Motor neuron (in vitro differentiated cells): ENCODE measurements around the gene DLX5. TPM values are rescaled to one million over a fixed set of nuclear protein-coding genes. Genes with fewer than 3 reads are reported as not detected.

Experiments
- ATAC-seq, 8 experiments: fragments of 200-7000 bp; cut with Tn5 transposase; replicated peaks in 6 of 8; 2 replicates each; pipeline ENCODE4 v1.8.0; 2021; ENCODE audit warnings: mild to moderate bottlenecking in 8 of 8, moderate library complexity in 8 of 8
- H3K27ac ChIP-seq, 2 donors: fragments of 250-450 bp; sonication (Bioruptor Pico); 2 replicates each; pipeline ENCODE4 v1.9.0; 2021; ENCODE audit warnings: antibody characterized with exemption in 2 of 2, mild to moderate bottlenecking in 2 of 2, moderate library complexity in 1 of 2
- H3K4me1 ChIP-seq, 2 donors: fragments of 250-450 bp; sonication (Bioruptor Pico); replicated peaks in 1 of 2; 2 replicates each; pipeline ENCODE4 v1.6.1; 2021; ENCODE audit warnings: antibody characterized with exemption in 2 of 2, mild to moderate bottlenecking in 2 of 2, moderate library complexity in 1 of 2
- H3K4me3 ChIP-seq, 5 donors: fragments of 250-450 bp; sonication (Bioruptor Pico); 2 replicates each; pipeline ENCODE4 v1.9.0; 2021; ENCODE audit warnings: antibody characterized with exemption in 5 of 5, mild to moderate bottlenecking in 5 of 5, moderate library complexity in 4 of 5
- WGBS, 10 experiments: fragments of 450-650 bp; shearing (Covaris generic); methylation state at CpG; one replicate each; pipeline ENCODE4 v1.0.0; 2022; 5-methylcytosine and 5-hydroxymethylcytosine counted together
- in situ Hi-C, 9 experiments: fragments of 400-800 bp; cut with MboI; loops; one replicate each; pipeline ENCODE4 v1.15.0; 2021; ENCODE audit warnings: low sequenced_read_pairs in 9 of 9, low pct_unique_long_range_greater_than_20kb in 2 of 9; ENCODE audit not compliant: unreplicated experiment in 9 of 9
- total RNA-seq, 8 experiments: library from RNA; unstranded; fragments of 300-600 nt; gene quantifications; 2 replicates each; pipeline versions ENCODE4 v1.2.3 to v1.2.4, GENCODE V29; 2022

The DLX5 gene
- total RNA-seq, 8 experiments from 2014 or later = 0.56 to 10.8 (median 1.9) TPM; not detected in 3

DNA sequence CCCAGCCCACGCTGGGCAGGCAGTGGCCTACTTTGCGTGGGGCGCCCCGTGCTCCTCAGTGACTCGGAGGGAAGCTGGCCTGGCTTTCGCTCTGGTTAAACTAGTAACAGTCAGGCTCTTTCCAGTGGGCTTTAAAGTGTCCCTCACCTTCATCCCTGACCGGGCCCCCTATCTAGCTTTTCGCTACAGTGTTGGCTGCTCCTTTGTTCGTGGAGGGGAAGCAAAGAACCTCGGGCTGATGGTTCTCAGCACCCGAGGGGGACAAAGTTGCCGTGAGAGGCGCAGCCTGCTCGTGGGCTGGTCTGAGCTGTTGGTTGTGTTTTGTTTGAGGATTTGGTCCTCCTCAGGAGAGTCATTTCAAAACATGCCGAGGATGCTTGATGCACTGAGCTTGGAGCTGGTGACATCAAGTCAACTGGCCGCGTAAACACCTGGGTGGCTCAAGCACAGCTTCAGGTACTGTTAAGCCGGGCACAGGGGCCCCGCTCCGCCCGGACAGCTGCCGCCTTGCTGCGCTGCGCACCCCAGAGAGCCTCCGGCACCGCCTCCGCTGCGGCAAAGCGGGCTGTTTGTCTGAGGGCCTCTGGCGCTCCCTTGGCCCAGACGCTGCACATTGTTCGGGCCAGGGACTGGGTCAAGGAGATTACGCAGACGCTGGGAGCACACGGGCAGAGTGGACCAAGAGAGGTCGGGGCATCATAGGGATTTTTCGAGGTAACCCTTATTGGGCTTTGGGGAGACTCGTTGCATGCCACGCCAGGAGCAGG, 17.6 kb downstream of the DLX5 start:
- WGBS, 10 experiments = 0 to 10% (median 3%) methylated on average over 2 to 21 of the region's 39 CpGs; no CpG with 5 or more reads in 2 of the 10 experiments
- ATAC-seq = no peak
- peak overlapping the region; percentile 35 to 49 (median 37) for H3K4me3 ChIP-seq
- H3K4me1 ChIP-seq = no peaks in the 10 kb centered on the region
- H3K27ac ChIP-seq = no peak overlapping the region
- in situ Hi-C loops = loop anchor here in 1 of 9 experiments (25.0 kb wide), 1 partner anchor 595 kb away; no protein-coding TSS in a partner anchor

DNA sequence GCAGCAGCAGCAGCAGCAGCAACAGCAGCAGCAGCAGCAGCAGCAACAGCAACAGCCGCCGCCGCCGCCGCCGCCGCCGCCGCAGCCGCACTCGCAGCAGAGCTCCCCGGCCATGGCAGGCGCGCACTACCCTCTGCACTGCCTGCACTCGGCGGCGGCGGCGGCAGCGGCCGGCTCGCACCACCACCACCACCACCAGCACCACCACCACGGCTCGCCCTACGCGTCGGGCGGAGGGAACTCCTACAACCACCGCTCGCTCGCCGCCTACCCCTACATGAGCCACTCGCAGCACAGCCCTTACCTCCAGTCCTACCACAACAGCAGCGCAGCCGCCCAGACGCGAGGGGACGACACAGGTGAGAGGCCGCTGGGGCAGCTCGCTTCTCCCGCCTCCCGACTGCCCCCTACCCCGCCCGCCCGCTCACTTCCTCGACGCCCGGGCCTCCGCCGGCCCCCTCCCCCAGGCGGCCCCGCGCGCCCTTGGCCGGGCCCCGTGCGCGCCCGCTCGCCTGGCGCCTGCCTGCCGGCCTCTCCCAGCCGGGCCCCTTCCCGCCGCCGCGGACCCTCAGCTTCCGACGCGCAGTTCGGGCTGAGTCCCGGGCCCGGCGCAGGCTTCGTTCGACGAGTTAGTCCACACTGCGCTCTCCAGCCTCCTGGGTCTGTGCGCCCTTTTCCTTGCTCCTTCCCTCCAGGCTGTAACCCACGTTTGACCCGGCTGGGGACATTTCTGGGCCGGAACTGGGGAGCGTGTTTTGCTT, 18.4 kb downstream of the DLX5 start:
- no peak overlapping the region for H3K27ac ChIP-seq
- H3K4me1 ChIP-seq = no peaks in the 10 kb centered on the region
- peak; percentile 66 to 92 (median 90) for ATAC-seq
- 0 to 2% (median 1%) methylated on average over 7 to 11 of the region's 83 CpGs; no CpG with 5 or more reads in 7 of the 10 experiments for WGBS, 10 experiments
- in situ Hi-C loops = loop anchor here in 1 of 9 experiments (25.0 kb wide), 1 partner anchor 594 kb away; no protein-coding TSS in a partner anchor
- peak overlapping the region; percentile 35 to 49 (median 37) for H3K4me3 ChIP-seq

DNA sequence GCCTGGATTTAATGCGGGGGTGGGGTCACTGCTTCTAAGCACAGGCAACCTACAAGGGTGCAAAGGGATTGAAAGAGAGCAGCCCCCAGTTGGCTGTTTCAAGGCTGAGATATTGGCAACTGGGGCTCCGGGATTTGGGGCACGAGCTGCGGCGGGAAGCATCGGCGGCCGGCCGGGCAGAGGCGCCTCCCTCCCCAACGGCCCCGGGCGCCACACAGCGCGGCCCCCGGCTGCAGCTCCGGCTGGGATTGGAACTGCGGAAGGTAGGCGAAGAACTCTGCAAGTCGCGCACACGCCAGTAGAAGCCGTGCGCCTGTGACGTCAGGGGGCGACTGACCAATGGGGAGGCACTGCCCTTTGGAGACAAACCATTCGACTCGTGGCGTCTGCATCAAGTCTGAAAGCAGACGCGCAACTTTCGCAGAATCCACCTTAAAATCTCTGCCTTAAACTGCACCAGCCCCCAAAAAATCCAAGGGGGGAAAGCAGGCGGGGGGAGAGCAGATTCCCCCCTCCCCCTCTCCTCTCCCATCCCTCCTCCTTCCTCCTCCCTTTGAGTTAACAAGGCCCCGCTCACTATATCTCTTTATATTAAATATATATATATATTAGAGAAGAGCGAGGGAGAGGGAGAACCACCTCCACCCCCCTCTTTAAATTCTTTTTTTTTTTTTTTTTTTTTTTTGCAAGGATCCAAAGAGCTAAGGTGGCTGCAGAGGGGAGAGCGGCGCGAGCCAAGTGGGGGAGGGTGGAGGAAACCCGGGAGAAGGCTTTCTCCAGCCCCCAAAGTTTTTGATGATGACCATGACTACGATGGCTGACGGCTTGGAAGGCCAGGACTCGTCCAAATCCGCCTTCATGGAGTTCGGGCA, 19.2 kb downstream of the DLX5 start, which contains the start of gene DLX6:
DLX6 (plus strand) TSS at position 371 of the 872 bp plus-strand sequence; CDS start at position 796, 425 bp downstream.
- Histone ChIP-seq H3K27ac (no peak within 1 kb of the TSS), H3K4me1 (no peaks in the 10 kb centered on the region), H3K4me3 (peak within 1 kb of the TSS; percentile 35 to 49 (median 37))
- in situ Hi-C loops = loop anchor here in 1 of 9 experiments (25.0 kb wide), 1 partner anchor 593 kb away; no protein-coding TSS in a partner anchor
- WGBS, 10 experiments = 0 to 20% (median 0%) methylated on average over 1 to 22 of the region's 44 CpGs; no CpG with 5 or more reads in 4 of the 10 experiments
- ATAC-seq = peak in 7 of 8 experiments; percentile 63 to 85 (median 73)

DNA sequence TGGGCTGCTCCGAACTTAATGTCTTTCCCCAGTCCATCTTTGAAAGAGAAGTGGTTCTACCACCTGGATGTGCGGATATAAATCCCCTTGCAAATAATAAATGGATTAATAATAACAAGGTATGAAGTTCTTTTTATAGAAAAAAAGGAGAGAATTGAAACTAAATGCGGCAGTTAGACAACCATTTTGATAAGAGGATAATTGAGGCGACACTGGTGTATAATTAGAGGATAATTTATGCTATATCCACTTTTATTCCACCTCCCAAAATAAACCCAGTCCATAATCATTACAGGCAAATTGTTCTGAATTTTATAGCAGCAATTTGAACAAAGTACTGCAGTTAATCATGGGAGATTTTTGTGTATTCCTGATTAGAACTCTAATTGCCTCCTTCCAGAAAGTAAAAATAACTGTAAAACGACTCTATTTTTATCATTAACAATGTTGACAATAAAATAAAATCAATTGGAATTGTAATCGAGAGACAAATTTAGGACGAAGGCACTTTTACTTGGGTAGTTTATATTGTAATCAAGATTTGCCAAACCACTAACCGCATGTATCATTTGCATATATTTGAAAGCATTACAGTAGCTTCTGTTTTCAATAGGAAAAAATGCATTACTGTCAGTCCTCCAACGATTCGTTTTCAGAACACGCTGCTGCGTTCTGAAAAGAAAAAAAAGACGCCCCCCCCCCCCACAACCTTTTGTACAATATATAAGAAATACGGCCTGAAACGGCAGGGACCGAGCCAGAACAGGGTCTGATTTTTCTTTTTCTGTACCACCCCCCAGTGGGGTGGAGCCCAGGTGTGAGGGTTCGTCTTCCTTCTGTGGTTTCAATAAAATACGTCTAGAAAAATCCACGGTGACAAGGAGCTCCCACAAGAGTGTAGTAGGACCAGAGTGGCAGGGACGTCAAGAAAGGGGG, 20.1 kb downstream of the DLX5 start:
- 4 to 21% (median 6%) methylated on average over 5 to 18 of the region's 20 CpGs for WGBS, 10 experiments
- ATAC-seq = no peak
- Histone ChIP-seq H3K4me1 (no peaks in the 10 kb centered on the region), H3K27ac (no peak overlapping the region), H3K4me3 (peak overlapping the region in 3 of 5 donors; percentile 35 to 49 (median 42))
- in situ Hi-C loops = loop anchor here in 1 of 9 experiments (25.0 kb wide), 1 partner anchor 592 kb away; no protein-coding TSS in a partner anchor

DNA sequence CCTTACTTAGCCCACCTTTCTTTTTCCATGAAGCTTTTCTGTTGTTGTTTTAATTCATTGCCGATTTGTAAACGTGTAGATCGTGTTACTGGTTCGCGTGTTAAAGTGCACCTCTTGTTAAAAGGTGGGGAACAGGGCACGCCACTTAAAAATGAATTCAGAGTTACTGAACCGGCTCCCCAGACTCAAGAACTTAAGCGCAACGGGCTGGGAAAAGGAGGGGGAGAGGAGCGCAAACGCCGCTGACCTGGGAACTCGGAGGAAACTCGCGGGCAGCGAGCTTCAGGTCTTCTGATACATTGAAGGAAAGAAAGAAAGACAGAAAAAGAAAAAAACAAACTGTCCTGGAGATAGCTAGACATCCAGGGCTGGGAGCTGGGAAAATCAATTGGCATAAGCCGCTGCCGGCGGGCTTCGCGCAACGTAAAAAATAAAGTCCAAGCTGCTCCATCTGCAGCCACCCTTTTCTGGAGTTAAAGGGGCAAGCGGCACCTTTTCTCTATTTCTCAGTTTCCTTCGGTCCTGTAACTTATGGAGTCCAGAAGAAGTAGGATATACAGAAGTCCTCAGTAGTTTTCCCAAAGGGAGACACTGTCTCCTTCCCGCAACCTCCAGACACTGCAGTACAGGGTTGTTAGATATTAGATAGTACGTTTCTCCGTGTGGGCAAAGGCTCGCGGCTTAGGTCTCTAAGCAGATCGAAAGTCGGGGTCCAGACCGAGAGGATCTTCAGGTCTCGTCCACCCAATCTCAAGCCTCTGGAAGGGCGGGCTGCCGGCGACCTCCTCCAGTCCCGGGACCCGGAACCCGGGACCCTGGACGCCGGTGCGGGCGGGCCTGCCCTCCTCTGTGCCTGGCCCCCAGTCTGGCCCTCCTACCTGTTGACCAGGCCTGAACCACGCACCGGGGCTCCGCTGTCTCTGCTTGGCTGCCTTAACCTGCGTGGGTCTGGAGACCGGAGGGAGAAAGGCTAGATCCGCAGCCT, 21.1 kb downstream of the DLX5 start:
- no peak overlapping the region for H3K27ac ChIP-seq
- in situ Hi-C loops = loop anchor here in 1 of 9 experiments (25.0 kb wide), 1 partner anchor 591 kb away; no protein-coding TSS in a partner anchor
- H3K4me3 ChIP-seq = no peak overlapping the region
- H3K4me1 ChIP-seq = no peaks in the 10 kb centered on the region
- 0 to 46% (median 3%) methylated on average over 3 to 33 of the region's 49 CpGs; no CpG with 5 or more reads in 1 of the 10 experiments for WGBS, 10 experiments
- ATAC-seq = no peak

DNA sequence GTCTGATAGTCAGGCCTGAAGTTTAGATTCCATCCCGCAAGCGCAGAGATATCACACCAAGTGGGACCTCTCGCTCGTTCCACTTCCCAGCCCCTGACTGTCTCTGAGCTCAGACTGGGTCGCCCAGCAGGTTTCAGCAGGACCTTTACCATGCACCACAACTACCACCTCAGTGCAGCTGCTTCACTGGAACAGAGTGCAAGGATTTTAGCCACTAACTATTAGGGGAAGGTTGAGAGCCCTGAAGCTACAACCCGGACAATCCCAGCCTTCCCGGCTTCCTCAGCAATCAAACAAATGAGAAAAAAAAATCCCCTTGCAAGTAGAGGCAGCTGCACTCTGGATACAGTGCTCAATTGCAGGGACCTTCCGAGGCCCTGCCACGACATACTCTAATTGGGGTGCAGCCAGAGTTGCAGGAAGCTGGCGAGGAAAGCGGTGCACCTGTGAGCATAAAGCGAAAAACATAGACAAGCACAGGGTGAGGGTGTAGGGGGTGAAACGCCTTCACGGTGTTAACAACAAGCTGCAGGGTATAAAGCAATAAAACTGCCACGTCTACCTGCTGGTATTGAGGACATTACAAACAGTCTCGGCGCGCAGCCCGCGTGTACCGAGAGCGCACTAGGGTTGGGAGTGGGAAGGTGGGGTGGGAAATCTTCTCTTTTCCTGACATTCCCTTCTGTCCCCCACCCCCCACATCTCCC, 21.9 kb downstream of the DLX5 start:
- no peak for ATAC-seq
- in situ Hi-C loops = loop anchor here in 1 of 9 experiments (25.0 kb wide), 1 partner anchor 590 kb away; no protein-coding TSS in a partner anchor
- H3K4me1 ChIP-seq = no peaks in the 10 kb centered on the region
- H3K27ac ChIP-seq = no peak overlapping the region
- WGBS, 10 experiments = 2 to 69% (median 7%) methylated on average over 3 to 16 of the region's 22 CpGs; no CpG with 5 or more reads in 3 of the 10 experiments
- no peak overlapping the region for H3K4me3 ChIP-seq

DNA sequence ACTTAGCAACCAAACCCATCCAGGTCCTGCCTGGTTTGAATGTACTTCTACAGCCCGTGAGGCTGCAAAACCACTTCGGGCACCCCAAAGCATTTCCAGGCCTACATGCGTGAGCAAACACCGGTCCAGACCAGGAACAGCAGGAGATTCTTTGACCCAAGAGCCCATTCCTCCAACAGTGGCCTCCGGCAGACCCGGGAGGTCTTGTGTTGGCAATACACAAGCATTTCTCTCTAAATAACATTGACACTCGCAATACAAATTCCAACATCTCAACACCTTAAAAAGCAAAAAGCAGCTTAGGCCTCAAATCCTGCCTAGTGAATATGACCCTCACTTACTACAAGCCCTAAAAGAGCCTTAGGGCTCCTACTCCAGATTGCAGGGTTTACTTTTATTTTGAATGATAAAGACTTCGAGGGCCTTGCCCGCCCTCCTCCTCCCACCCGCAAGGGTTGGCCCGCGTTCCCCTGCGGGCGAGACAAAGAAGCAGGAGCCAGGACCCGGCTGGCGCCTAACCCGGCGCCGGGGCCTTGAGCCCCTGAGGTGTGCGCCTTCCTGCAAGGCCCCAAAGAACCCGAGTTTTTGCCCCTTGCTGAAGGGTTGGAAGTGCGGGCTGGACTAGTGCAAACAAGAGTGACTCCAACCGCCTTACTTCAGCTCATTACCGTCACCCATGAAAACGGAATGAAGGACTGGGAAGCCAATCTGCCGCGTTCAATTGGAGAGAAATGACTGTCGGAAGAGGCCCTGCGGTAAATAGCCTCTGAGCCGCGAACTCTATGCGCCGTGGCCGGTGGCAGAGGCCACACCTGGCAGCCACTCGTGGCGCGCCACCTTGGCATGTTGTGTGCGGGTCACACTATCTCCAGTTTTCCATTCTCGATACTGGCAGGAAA, 22.7 kb downstream of the DLX5 start:
- no peak for ATAC-seq
- WGBS, 10 experiments = 0 to 39% (median 17%) methylated on average over 1 to 18 of the region's 39 CpGs; no CpG with 5 or more reads in 1 of the 10 experiments
- H3K4me3 ChIP-seq = no peak overlapping the region
- in situ Hi-C loops = loop anchor here in 1 of 9 experiments (25.0 kb wide), 1 partner anchor 590 kb away; no protein-coding TSS in a partner anchor
- H3K4me1 ChIP-seq = no peaks in the 10 kb centered on the region
- H3K27ac ChIP-seq = no peak overlapping the region

DNA sequence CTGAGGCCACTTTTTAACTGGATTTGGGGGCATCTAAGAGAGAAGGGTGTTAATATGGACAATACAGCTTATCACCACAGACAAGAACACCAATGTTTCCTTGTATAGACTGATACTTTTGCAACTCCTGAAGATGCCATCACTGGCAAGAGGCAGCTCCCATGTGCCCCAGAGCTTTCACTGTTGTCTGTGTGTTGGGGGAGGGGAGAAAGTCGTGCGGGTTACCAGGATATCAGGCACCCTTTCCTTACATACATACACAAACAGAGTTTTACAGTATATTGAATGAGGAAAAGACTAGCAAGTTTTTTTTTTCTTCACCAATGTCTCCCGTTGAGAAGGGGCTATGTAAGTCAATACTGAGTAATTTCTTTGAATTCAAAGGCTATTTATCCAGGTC, 23.4 kb downstream of the DLX5 start:
- ATAC-seq = no peak
- in situ Hi-C loops = loop anchor here in 1 of 9 experiments (25.0 kb wide), 1 partner anchor 589 kb away; no protein-coding TSS in a partner anchor
- no peaks in the 10 kb centered on the region for H3K4me1 ChIP-seq
- H3K4me3 ChIP-seq = no peak overlapping the region
- H3K27ac ChIP-seq = no peak overlapping the region
- WGBS, 10 experiments = 0 to 67% (median 0%) methylated on average over 1 to 3 of the region's 3 CpGs; no CpG with 5 or more reads in 2 of the 10 experiments

DNA sequence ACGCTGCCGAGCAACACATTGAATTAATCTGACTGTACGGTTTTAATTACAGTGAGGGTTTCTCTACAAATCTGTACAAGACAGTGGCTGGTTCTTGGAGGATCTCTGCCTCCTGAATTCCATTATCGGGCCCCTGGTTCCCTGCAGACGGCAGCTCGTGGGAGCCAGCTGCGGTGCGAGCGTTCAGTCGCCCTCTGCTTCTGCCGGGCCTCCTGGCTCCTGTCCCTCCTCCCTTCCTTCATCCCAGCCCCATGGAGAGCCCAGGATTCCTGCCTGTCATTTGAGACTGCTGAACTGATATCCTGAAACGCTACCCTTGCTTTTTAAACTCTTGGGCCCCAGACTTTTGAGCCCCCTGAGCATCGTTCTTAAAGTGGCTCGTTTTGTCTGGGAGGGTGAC, 25.9 kb downstream of the DLX5 start:
- H3K27ac ChIP-seq = no peak overlapping the region
- ATAC-seq = peak in 1 of 8 experiments; percentile 27
- 0 to 18% (median 5%) methylated on average over 1 to 8 of the region's 14 CpGs; no CpG with 5 or more reads in 4 of the 10 experiments for WGBS, 10 experiments
- in situ Hi-C loops = no loop called here
- H3K4me1 ChIP-seq = no peaks in the 10 kb centered on the region
- no peak overlapping the region for H3K4me3 ChIP-seq
